Mesendoderm (in vitro differentiated cells): ENCODE measurements around the gene ST6GALNAC2.

Experiments used
- DNase-seq: peaks from one replicate; pipeline ENCODE4 v3.0.0; 2013
- H2AK5ac ChIP-seq: 2 replicates; pipeline ENCODE4 v1.6.1; 2013; ENCODE audit warnings: low read length, inconsistent platforms
- H2BK120ac ChIP-seq: 2 replicates; pipeline ENCODE4 v1.6.1; 2013; ENCODE audit warnings: low read depth, mild to moderate bottlenecking, low read length, moderate library complexity, mixed read lengths
- H2BK15ac ChIP-seq: replicated peaks from 2 replicates; pipeline ENCODE4 v1.6.1; 2013; ENCODE audit warnings: low read depth, mild to moderate bottlenecking, moderate library complexity
- H2BK5ac ChIP-seq: 2 replicates; pipeline ENCODE4 v1.6.1; 2013; ENCODE audit warnings: low read length, inconsistent platforms
- H3K18ac ChIP-seq: 2 replicates; pipeline ENCODE4 v1.6.1; 2013; ENCODE audit warnings: mild to moderate bottlenecking, low read length, mixed read lengths
- H3K23ac ChIP-seq: one replicate; pipeline ENCODE4 v1.6.1; 2013; ENCODE audit warnings: low read length
- H3K27ac ChIP-seq: 2 replicates; pipeline ENCODE4 v1.5.1; 2013; ENCODE audit warnings: low read depth, mild to moderate bottlenecking, inconsistent platforms, low read length, moderate library complexity
- H3K27me3 ChIP-seq: 2 replicates; pipeline ENCODE4 v1.6.1; 2013; ENCODE audit warnings: low read length, control low read depth, mild to moderate bottlenecking, inconsistent platforms; ENCODE audit not compliant: insufficient read depth, poor library complexity
- H3K36me3 ChIP-seq: 2 replicates; pipeline ENCODE4 v1.6.1; 2013; ENCODE audit warnings: low read length, inconsistent platforms; ENCODE audit not compliant: control insufficient read depth, insufficient read depth
- H3K4ac ChIP-seq: one replicate; pipeline ENCODE4 v1.6.1; 2013; ENCODE audit warnings: low read depth, mild to moderate bottlenecking, low read length, moderate library complexity
- H3K4me1 ChIP-seq: 2 replicates; pipeline ENCODE4 v1.6.1; 2013; ENCODE audit warnings: low read depth, low read length, inconsistent platforms; ENCODE audit not compliant: control insufficient read depth
- H3K4me2 ChIP-seq: 2 replicates; pipeline ENCODE4 v1.6.1; 2013; ENCODE audit warnings: low read length
- H3K4me3 ChIP-seq: 2 replicates; pipeline ENCODE4 v1.5.1; 2013; ENCODE audit warnings: mild to moderate bottlenecking, low read length
- H3K56ac ChIP-seq: one replicate; pipeline ENCODE4 v1.6.1; 2013; ENCODE audit warnings: low read length
- H3K79me1 ChIP-seq: 2 replicates; pipeline ENCODE4 v1.6.1; 2013; ENCODE audit warnings: low read length, inconsistent platforms
- H3K79me2 ChIP-seq: 2 replicates; pipeline ENCODE4 v1.6.1; 2013; ENCODE audit warnings: mild to moderate bottlenecking, low read length; ENCODE audit not compliant: control insufficient read depth, insufficient read depth
- H3K9ac ChIP-seq: 2 replicates; pipeline ENCODE4 v1.6.1; 2013; ENCODE audit warnings: low read length, inconsistent platforms
- H4K5ac ChIP-seq: one replicate; pipeline ENCODE4 v1.6.1; 2013; ENCODE audit warnings: low read length
- H4K8ac ChIP-seq: one replicate; pipeline ENCODE4 v1.6.1; 2013; ENCODE audit warnings: low read depth, mild to moderate bottlenecking, control low read depth, low read length, moderate library complexity
- WGBS: extraction: QIAGEN DNeasy Blood & Tissue Kit; methylation state at CpG from one replicate; pipeline ENCODE4 v1.1.7; 2013; ENCODE audit warnings: low lambda C conversion rate, missing lambda C conversion rate; ENCODE audit not compliant: insufficient coverage; ENCODE audit errors: extremely low coverage; 5-methylcytosine and 5-hydroxymethylcytosine counted together

Gene ST6GALNAC2

GRCh38 chr17:76545918-76546555, 39.6 kb downstream of the ST6GALNAC2 start:
- Histone ChIP-seq H4K5ac (no peak overlapping the region), H3K9ac (no peak overlapping the region), H3K4me3 (no peak overlapping the region), H2AK5ac (no peak overlapping the region), H3K4ac (no peak overlapping the region), H4K8ac (no peak overlapping the region), H3K27ac (no peak overlapping the region), H3K18ac (no peak overlapping the region), H3K56ac (peak overlapping the region; percentile 11), H3K4me1 (peaks cover 16% of the 10 kb centered on the region), H2BK15ac (no peak overlapping the region), H3K36me3 (no peaks in the 10 kb centered on the region), H3K27me3 (no peaks in the 10 kb centered on the region), H3K79me1 (no peaks in the 10 kb centered on the region), H3K79me2 (no peaks in the 10 kb centered on the region), H3K4me2 (no peak overlapping the region), H3K23ac (no peak overlapping the region), H2BK120ac (no peak overlapping the region), H2BK5ac (no peak overlapping the region)
- WGBS, result no CpG with 5 or more reads among the region's 13 CpGs
- DNase-seq, result no peak

DNA sequence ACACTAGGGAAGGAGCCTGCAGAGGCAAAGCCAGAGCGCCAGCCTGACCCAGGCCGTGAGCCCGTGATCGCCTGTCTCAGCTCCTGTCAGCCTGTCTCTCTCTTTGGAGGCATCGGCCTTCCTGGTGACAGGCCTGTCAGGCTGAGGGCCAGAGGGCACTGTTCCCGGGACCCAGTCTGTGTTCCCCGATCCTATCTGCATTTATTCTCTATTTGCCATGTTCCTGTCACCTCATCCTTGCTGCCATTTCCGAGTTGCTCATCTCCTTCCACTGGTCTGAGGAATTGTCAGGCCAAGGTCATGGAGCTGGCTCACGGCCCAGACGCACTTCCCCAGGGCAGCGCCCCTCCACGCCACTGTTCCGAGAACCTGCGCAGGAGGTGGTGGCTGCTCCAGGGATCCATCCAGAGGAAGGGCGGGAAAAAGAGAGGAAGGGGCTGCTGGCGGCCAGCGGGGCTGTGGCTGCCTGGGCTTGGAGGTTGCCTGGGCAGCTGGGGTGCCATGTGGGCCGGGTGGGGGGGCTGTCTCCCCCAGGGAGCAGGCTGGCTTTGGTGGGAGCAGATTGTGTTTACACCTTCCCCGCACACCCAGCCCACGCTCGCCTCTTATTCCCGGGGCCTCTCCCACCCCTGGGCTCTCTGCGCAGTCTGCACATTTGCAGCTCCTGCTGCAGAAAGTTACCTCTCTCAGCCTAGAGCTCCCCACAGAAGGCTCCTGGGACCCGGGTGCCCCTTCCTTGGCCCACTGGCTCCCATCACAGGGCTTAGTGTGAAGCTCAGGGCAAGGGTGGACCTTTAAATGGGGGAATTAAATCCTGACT, 40.9 kb downstream of the ST6GALNAC2 start:
- H2AK5ac ChIP-seq, result no peak overlapping the region
- no peak overlapping the region for H2BK15ac ChIP-seq
- no peaks in the 10 kb centered on the region for H3K36me3 ChIP-seq
- no peak overlapping the region for H3K4me3 ChIP-seq
- peaks cover 19% of the 10 kb centered on the region for H3K4me1 ChIP-seq
- peak; percentile 34 for DNase-seq
- H3K79me2 ChIP-seq, result no peaks in the 10 kb centered on the region
- peak overlapping the region; percentile 74 for H2BK5ac ChIP-seq
- H3K4ac ChIP-seq, result peak overlapping the region; percentile 5
- no peak overlapping the region for H4K8ac ChIP-seq
- H3K56ac ChIP-seq, result peak overlapping the region; percentile 87
- H3K18ac ChIP-seq, result peak overlapping the region; percentile 69
- H4K5ac ChIP-seq, result no peak overlapping the region
- H3K23ac ChIP-seq, result peak overlapping the region; percentile 91
- H3K27ac ChIP-seq, result peak overlapping the region; percentile 52
- no peak overlapping the region for H3K4me2 ChIP-seq
- peak overlapping the region; percentile 56 for H3K9ac ChIP-seq
- H3K27me3 ChIP-seq, result no peaks in the 10 kb centered on the region
- H3K79me1 ChIP-seq, result no peaks in the 10 kb centered on the region
- no CpG with 5 or more reads among the region's 24 CpGs for WGBS
- H2BK120ac ChIP-seq, result no peak overlapping the region

DNA sequence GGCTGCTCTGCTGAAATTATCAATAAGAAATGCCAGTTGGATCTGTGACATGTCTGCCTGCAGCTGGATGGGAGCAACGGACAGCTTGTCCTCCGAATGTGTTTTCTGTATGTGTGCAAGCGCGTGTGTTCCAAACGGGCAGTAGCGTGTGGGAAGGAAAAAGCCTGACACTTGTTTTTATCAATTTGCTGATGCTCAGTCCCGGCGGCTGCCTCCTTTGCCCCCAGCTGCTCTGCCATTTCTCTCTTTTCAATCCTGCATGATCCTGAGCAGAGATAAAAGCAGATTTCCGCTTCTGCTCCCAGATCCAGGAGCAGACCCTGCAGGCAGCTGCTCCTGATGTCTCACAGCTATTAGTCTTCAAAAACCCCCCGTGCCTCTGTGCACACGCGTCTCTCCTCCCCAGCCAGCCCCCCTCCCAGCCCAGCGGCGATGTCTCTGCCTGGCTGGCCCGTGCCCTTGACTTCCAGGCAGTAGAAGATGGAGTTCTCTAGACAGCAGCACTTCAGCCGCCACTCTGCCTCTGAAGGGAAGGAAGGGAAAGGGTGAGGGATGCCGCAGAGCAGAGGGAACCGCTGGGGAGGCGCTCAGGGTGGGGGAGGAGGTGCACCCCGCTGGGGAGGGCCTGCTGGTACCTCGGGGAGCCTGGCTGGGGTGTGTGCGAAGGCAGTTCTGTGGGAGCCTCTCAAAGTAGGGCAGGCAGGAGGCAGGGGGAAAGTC, 41.7 kb downstream of the ST6GALNAC2 start:
- Histone ChIP-seq H3K79me2 (no peaks in the 10 kb centered on the region), H2BK120ac (no peak overlapping the region), H3K79me1 (no peaks in the 10 kb centered on the region), H4K5ac (no peak overlapping the region), H2BK5ac (peak overlapping the region; percentile 74), H3K36me3 (no peaks in the 10 kb centered on the region), H3K23ac (peak overlapping the region; percentile 91), H2AK5ac (no peak overlapping the region), H3K4me3 (no peak overlapping the region), H3K4me1 (peaks cover 19% of the 10 kb centered on the region), H3K27me3 (no peaks in the 10 kb centered on the region), H3K9ac (peak overlapping the region; percentile 56), H3K18ac (peak overlapping the region; percentile 41), H3K27ac (peak overlapping the region; percentile 70), H2BK15ac (no peak overlapping the region), H4K8ac (no peak overlapping the region), H3K4ac (peak overlapping the region; percentile 28), H3K56ac (peak overlapping the region; percentile 87), H3K4me2 (no peak overlapping the region)
- WGBS, result no CpG with 5 or more reads among the region's 22 CpGs
- DNase-seq, result peak; percentile 88

DNA sequence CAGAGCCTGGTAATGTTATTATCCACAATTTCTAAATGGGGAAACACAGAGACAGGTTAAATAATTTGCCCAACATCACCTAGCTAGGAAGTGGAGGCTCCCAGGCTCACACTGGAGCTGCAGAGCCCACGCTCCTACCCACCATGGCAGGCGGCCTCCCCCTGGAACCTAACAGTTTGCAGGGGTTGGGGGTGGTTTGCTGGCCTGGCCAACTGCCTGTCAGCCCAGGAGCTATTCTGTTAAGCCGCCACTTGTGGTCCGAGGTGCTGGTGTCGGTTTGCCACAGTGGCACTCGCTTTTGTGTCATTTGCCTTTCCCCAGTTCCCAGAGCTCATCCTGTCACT, 42.2 kb downstream of the ST6GALNAC2 start:
- H3K4me3 ChIP-seq, result no peak overlapping the region
- H3K9ac ChIP-seq, result peak overlapping the region; percentile 21
- H2AK5ac ChIP-seq, result peak overlapping the region; percentile 45
- no peak overlapping the region for H2BK5ac ChIP-seq
- peak overlapping the region; percentile 71 for H3K56ac ChIP-seq
- peak overlapping the region; percentile 28 for H3K4ac ChIP-seq
- H3K23ac ChIP-seq, result no peak overlapping the region
- H2BK120ac ChIP-seq, result no peak overlapping the region
- no peak overlapping the region for H4K5ac ChIP-seq
- H3K27me3 ChIP-seq, result no peaks in the 10 kb centered on the region
- H2BK15ac ChIP-seq, result no peak overlapping the region
- peak; percentile 62 for DNase-seq
- no peak overlapping the region for H4K8ac ChIP-seq
- H3K4me1 ChIP-seq, result peaks cover 21% of the 10 kb centered on the region
- H3K79me1 ChIP-seq, result no peaks in the 10 kb centered on the region
- WGBS, result no CpG with 5 or more reads among the region's 6 CpGs
- H3K79me2 ChIP-seq, result no peaks in the 10 kb centered on the region
- H3K4me2 ChIP-seq, result no peak overlapping the region
- H3K36me3 ChIP-seq, result no peaks in the 10 kb centered on the region
- peak overlapping the region; percentile 17 for H3K18ac ChIP-seq
- H3K27ac ChIP-seq, result peak overlapping the region; percentile 70

- H3K4me2 ChIP-seq, result no peak overlapping the region
- H2AK5ac ChIP-seq, result no peak overlapping the region
- no peak overlapping the region for H2BK120ac ChIP-seq
- H3K18ac ChIP-seq, result peak overlapping the region; percentile 17
- no peak overlapping the region for H3K23ac ChIP-seq
- H4K5ac ChIP-seq, result no peak overlapping the region
- H4K8ac ChIP-seq, result no peak overlapping the region
- H3K4me1 ChIP-seq, result peaks cover 21% of the 10 kb centered on the region
- H3K79me1 ChIP-seq, result no peaks in the 10 kb centered on the region
- no peaks in the 10 kb centered on the region for H3K27me3 ChIP-seq
- no peaks in the 10 kb centered on the region for H3K36me3 ChIP-seq
- peak overlapping the region; percentile 71 for H3K56ac ChIP-seq
- no CpG with 5 or more reads among the region's 8 CpGs for WGBS
- peak overlapping the region; percentile 43 for H2BK5ac ChIP-seq
- no peaks in the 10 kb centered on the region for H3K79me2 ChIP-seq
- no peak overlapping the region for H2BK15ac ChIP-seq
- DNase-seq, result no peak
- H3K27ac ChIP-seq, result peak overlapping the region; percentile 70
- peak overlapping the region; percentile 21 for H3K9ac ChIP-seq
- H3K4me3 ChIP-seq, result no peak overlapping the region
- H3K4ac ChIP-seq, result peak overlapping the region; percentile 39
Observed at GRCh38 chr17:76542984-76543383, 42.7 kb downstream of the ST6GALNAC2 start.
